GM18502 (cell line): Measurements from ENCODE around the gene MAP7.
"Not testable (repeated sequence)": the region's sequence is repeated elsewhere in the genome, so short reads cannot be mapped to it uniquely, and the experiment has no call there.

Source experiments
- ATAC-seq: cut with Tn5 transposase; IDR thresholded peaks from one replicate; pipeline ENCODE4 v1.9.1; 2021; ENCODE audit warnings: mild to moderate bottlenecking; ENCODE audit not compliant: unreplicated experiment, poor library complexity

The MAP7 gene

GRCh38 chr6:136510299-136510698 lies 39.9 kb downstream of the MAP7 start:
- ATAC-seq = no peak

- ATAC-seq = no peak
Observed at GRCh38 chr6:136508725-136509392, 41.4 kb downstream of the MAP7 start.

- ATAC-seq = no peak
Observed at GRCh38 chr6:136506124-136506799, 44.0 kb downstream of the MAP7 start.

- no peak for ATAC-seq
Observed at GRCh38 chr6:136503303-136504029, 46.8 kb downstream of the MAP7 start.

- no peak for ATAC-seq
Observed at GRCh38 chr6:136502786-136503185, 47.4 kb downstream of the MAP7 start.

- no peak for ATAC-seq
Observed at GRCh38 chr6:136501514-136501913, 48.7 kb downstream of the MAP7 start.

GRCh38 chr6:136501096-136501495 lies 49.1 kb downstream of the MAP7 start:
- ATAC-seq = no peak

- no peak for ATAC-seq
Observed at GRCh38 chr6:136500414-136500813, 49.8 kb downstream of the MAP7 start.

- no peak for ATAC-seq
Observed at GRCh38 chr6:136499370-136499769, 50.9 kb downstream of the MAP7 start.

GRCh38 chr6:136496449-136496848 lies 53.8 kb downstream of the MAP7 start:
- ATAC-seq = not testable (repeated sequence)

GRCh38 chr6:136494710-136495109 lies 55.5 kb downstream of the MAP7 start:
- no peak for ATAC-seq

GRCh38 chr6:136494059-136494458 lies 56.2 kb downstream of the MAP7 start:
- ATAC-seq = no peak

GRCh38 chr6:136492409-136492808 lies 57.8 kb downstream of the MAP7 start:
- no peak for ATAC-seq

GRCh38 chr6:136491754-136492153 lies 58.5 kb downstream of the MAP7 start:
- no peak for ATAC-seq

- no peak for ATAC-seq
Observed at GRCh38 chr6:136491251-136491650, 59.0 kb downstream of the MAP7 start.

- not testable (repeated sequence) for ATAC-seq
Observed at GRCh38 chr6:136489689-136490033, 60.6 kb downstream of the MAP7 start.

GRCh38 chr6:136487759-136488425 lies 62.3 kb downstream of the MAP7 start:
- ATAC-seq = no peak

- ATAC-seq = no peak
Observed at GRCh38 chr6:136486357-136486756, 63.9 kb downstream of the MAP7 start.

GRCh38 chr6:136483906-136484305 lies 66.3 kb downstream of the MAP7 start:
- no peak for ATAC-seq

GRCh38 chr6:136483005-136483404 lies 67.2 kb downstream of the MAP7 start:
- ATAC-seq = not testable (repeated sequence)

GRCh38 chr6:136477548-136477947 lies 72.7 kb downstream of the MAP7 start:
- ATAC-seq = no peak
